Measurements from ENCODE around the gene TRMT112. TPM values are rescaled to one million over a fixed set of nuclear protein-coding genes. Genes with fewer than 3 reads are reported as not detected.

The TRMT112 gene
- total and polyA plus RNA-seq, 12 donors, result 286 to 991 (median 397) TPM

DNA sequence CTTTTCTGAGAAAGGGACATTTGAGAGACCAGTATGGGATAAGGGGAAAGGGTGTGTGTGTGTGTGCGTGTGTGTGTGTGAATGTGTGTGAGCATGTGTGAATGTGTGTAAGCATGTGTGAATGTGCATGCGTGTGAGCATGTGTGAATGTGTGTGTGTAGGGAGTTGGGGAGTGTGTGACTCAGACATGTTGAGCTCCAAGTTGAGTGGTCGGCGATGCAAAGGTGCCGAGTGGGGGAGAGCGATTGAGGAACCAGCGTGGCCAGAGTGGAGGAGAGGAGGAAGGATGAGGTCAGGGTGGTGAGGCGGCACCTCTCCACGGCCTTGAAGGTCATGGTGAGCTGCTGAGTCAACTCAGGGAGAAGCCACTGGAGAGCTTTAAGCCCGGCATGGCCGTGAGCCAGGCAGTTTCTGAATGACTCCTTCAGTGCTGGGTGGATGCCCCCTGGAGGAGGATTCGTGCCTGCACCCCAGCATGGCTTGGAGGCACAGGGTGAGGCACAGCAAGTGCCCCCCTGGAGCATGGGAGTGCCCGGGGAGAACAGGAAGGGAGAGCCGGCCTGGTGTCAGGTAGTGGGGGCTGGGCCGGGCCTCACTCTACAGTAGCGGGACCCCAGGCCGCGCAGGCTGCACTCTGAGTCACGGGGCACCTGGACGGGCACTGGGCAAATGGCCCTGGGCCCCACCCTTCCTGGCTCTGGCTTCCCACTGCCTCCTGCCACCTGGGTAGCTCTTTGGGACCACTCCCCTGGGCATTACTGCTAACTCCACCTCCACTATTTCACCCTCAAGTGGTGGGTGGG lies 14.4 kb upstream of the TRMT112 start:
- intact Hi-C loops (cut with DNase I), result no loop called here
- 20 to 26% (median 20%) methylated on average over 13 to 20 of the region's 20 CpGs for WGBS, 4 donors
- peak overlapping the region in 3 of 5 donors; percentile 26 to 66 (median 53) for H3K27ac ChIP-seq
- peak in 1 of 2 donors; percentile 26 for TF ChIP-seq POLR2A (IDR thresholded peaks at IDR 0.05)
- peak; percentile 39 to 81 (median 73) for TF ChIP-seq CTCF (IDR thresholded peaks at IDR 0.05)
- no peaks in the 10 kb centered on the region for H3K36me3 ChIP-seq (replicated peaks in 1 of 2)
- H3K4me1 ChIP-seq (replicated peaks in 1 of 2), result peaks cover 9 to 16% of the 10 kb centered on the region in 2 donors
- no peaks in the 10 kb centered on the region for H3K27me3 ChIP-seq
- no peaks in the 10 kb centered on the region for H3K9me3 ChIP-seq (replicated peaks in 1 of 3)
- H3K4me3 ChIP-seq, result peak overlapping the region in 1 of 4 donors; percentile 19
- peak; percentile 86 to 99 (median 97) for DNase-seq

- H3K4me1 ChIP-seq (replicated peaks in 1 of 2), result peaks cover 9 to 16% of the 10 kb centered on the region in 2 donors
- WGBS, 4 donors, result 84 to 91% (median 86%) methylated on average over 9 to 11 of the region's 11 CpGs
- no peak overlapping the region for H3K4me3 ChIP-seq
- H3K27me3 ChIP-seq, result no peaks in the 10 kb centered on the region
- H3K9me3 ChIP-seq (replicated peaks in 1 of 3), result no peaks in the 10 kb centered on the region
- H3K36me3 ChIP-seq (replicated peaks in 1 of 2), result no peaks in the 10 kb centered on the region
- TF ChIP-seq POLR2A (IDR thresholded peaks at IDR 0.05), result no peak
- TF ChIP-seq CTCF (IDR thresholded peaks at IDR 0.05), result no peak
- H3K27ac ChIP-seq, result no peak overlapping the region
- intact Hi-C loops (cut with DNase I), result no loop called here
- no peak for DNase-seq
Measured at GRCh38 chr11:64330888-64331287, 13.5 kb upstream of the TRMT112 start.

DNA sequence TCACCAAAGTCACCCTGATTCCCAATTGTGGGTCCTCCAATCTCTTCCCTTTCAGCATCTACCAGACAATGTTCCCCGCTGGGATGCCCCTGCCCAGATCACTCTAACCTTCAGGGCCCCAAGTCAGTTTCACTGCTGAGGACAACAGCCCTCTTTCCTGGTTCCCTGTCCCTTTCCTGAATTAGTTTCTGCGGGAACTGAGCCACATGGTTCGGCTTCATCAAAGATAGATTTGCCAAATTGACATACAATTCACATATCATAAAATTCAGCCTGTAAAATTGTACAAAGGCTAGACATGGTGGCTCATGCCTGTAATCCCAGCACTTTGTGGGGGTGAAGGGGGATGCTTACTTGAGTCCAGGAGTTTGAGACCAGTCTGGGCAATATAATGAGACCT lies 10.6 kb upstream of the TRMT112 start:
- Histone ChIP-seq H3K36me3 (replicated peaks in 1 of 2) (no peaks in the 10 kb centered on the region), H3K27me3 (no peaks in the 10 kb centered on the region), H3K4me3 (no peak overlapping the region), H3K4me1 (replicated peaks in 1 of 2) (peaks cover 9 to 16% of the 10 kb centered on the region in 2 donors), H3K27ac (no peak overlapping the region), H3K9me3 (replicated peaks in 1 of 3) (no peaks in the 10 kb centered on the region)
- DNase-seq, result no peak
- intact Hi-C loops (cut with DNase I), result no loop called here
- TF ChIP-seq CTCF (IDR thresholded peaks at IDR 0.05) (no peak), POLR2A (IDR thresholded peaks at IDR 0.05) (no peak)
- 92 to 97% (median 94%) methylated on average over 3 of the region's 3 CpGs for WGBS, 4 donors

- Histone ChIP-seq H3K27me3 (no peaks in the 10 kb centered on the region), H3K9me3 (replicated peaks in 1 of 3) (no peaks in the 10 kb centered on the region), H3K36me3 (replicated peaks in 1 of 2) (peaks cover 0 to 5% of the 10 kb centered on the region in 2 donors), H3K27ac (no peak overlapping the region), H3K4me1 (replicated peaks in 1 of 2) (peaks cover 8 to 14% of the 10 kb centered on the region in 2 donors), H3K4me3 (no peak overlapping the region)
- TF ChIP-seq CTCF (IDR thresholded peaks at IDR 0.05) (no peak), POLR2A (IDR thresholded peaks at IDR 0.05) (no peak)
- no peak for DNase-seq
- intact Hi-C loops (cut with DNase I), result no loop called here
- 86 to 90% (median 88%) methylated on average over 2 of the region's 2 CpGs for WGBS, 4 donors
Measured at GRCh38 chr11:64327375-64327774, 10.0 kb upstream of the TRMT112 start.
